Measurements from ENCODE around the gene NF1. TPM values are rescaled to one million over a fixed set of nuclear protein-coding genes. Genes with fewer than 3 reads are reported as not detected.

Gene NF1
- total RNA-seq, 1 donor from 2014 or later = 82.5 TPM

GRCh38 chr17:31366088-31366487 lies 271.3 kb downstream of the NF1 start:
- Mint-ChIP-seq H3K9me3 (ENCODE audit: low read depth) (no peaks in the 10 kb centered on the region), H3K4me1 (ENCODE audit: low read depth) (peaks cover 5% of the 10 kb centered on the region), H3K27ac (no peak overlapping the region), H3K27me3 (no peaks in the 10 kb centered on the region), H3K4me3 (ENCODE audit: low read depth) (no peak overlapping the region), H3K36me3 (ENCODE audit: insufficient read depth) (peaks cover 19% of the 10 kb centered on the region)
- no peak for DNase-seq (ENCODE audit: low spot score, unreplicated experiment)
- TF ChIP-seq, protein P1, sequence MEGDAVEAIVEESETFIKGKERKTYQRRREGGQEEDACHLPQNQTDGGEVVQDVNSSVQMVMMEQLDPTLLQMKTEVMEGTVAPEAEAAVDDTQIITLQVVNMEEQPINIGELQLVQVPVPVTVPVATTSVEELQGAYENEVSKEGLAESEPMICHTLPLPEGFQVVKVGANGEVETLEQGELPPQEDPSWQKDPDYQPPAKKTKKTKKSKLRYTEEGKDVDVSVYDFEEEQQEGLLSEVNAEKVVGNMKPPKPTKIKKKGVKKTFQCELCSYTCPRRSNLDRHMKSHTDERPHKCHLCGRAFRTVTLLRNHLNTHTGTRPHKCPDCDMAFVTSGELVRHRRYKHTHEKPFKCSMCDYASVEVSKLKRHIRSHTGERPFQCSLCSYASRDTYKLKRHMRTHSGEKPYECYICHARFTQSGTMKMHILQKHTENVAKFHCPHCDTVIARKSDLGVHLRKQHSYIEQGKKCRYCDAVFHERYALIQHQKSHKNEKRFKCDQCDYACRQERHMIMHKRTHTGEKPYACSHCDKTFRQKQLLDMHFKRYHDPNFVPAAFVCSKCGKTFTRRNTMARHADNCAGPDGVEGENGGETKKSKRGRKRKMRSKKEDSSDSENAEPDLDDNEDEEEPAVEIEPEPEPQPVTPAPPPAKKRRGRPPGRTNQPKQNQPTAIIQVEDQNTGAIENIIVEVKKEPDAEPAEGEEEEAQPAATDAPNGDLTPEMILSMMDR (IDR thresholded peaks at IDR 0.05; ENCODE audit: unreplicated experiment) = no peak

DNA sequence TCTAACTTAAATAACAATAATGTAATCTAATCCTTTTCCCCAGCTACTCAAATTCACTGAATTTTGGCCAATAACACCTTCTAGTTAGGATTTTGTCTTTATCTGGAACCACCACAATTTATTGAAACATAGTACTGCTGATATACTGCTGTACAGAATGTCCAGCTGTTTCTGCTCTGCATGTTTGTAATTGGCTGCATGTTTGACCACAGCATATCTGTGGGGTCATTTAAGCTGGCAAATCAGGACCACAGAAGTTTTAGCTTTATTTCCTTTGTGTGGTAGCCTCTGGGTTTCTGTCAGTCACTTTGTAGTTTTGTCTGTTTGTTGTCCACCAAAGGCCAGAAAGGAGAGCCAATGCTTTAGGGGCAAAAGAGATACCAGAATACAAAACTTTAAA lies 274.5 kb downstream of the NF1 start:
- Mint-ChIP-seq H3K36me3 (ENCODE audit: insufficient read depth) (peaks cover 12% of the 10 kb centered on the region), H3K27me3 (no peaks in the 10 kb centered on the region), H3K9me3 (ENCODE audit: low read depth) (no peaks in the 10 kb centered on the region), H3K27ac (no peak overlapping the region), H3K4me3 (ENCODE audit: low read depth) (no peak overlapping the region), H3K4me1 (ENCODE audit: low read depth) (no peaks in the 10 kb centered on the region)
- DNase-seq (ENCODE audit: low spot score, unreplicated experiment) = no peak
- TF ChIP-seq, protein P1 (IDR thresholded peaks at IDR 0.05; ENCODE audit: unreplicated experiment) = no peak

- no peaks in the 10 kb centered on the region for H3K9me3 Mint-ChIP-seq (ENCODE audit: low read depth)
- DNase-seq (ENCODE audit: low spot score, unreplicated experiment) = no peak
- TF ChIP-seq, protein P1 (IDR thresholded peaks at IDR 0.05; ENCODE audit: unreplicated experiment) = no peak
- H3K27me3 Mint-ChIP-seq = no peaks in the 10 kb centered on the region
- H3K4me1 Mint-ChIP-seq (ENCODE audit: low read depth) = no peaks in the 10 kb centered on the region
- H3K27ac Mint-ChIP-seq = no peak overlapping the region
- H3K36me3 Mint-ChIP-seq (ENCODE audit: insufficient read depth) = peaks cover 10% of the 10 kb centered on the region
- no peak overlapping the region for H3K4me3 Mint-ChIP-seq (ENCODE audit: low read depth)
Observed at GRCh38 chr17:31371511-31372097, 276.8 kb downstream of the NF1 start.

- Mint-ChIP-seq H3K9me3 (ENCODE audit: low read depth) (no peaks in the 10 kb centered on the region), H3K4me3 (ENCODE audit: low read depth) (no peak overlapping the region), H3K27me3 (no peaks in the 10 kb centered on the region), H3K4me1 (ENCODE audit: low read depth) (no peaks in the 10 kb centered on the region), H3K27ac (peak overlapping the region; percentile 62), H3K36me3 (ENCODE audit: insufficient read depth) (peaks cover 12% of the 10 kb centered on the region)
- TF ChIP-seq, protein P1 (IDR thresholded peaks at IDR 0.05; ENCODE audit: unreplicated experiment) = peak; percentile 57
- no peak for DNase-seq (ENCODE audit: low spot score, unreplicated experiment)
Observed at GRCh38 chr17:31373150-31374093, 278.6 kb downstream of the NF1 start.

DNA sequence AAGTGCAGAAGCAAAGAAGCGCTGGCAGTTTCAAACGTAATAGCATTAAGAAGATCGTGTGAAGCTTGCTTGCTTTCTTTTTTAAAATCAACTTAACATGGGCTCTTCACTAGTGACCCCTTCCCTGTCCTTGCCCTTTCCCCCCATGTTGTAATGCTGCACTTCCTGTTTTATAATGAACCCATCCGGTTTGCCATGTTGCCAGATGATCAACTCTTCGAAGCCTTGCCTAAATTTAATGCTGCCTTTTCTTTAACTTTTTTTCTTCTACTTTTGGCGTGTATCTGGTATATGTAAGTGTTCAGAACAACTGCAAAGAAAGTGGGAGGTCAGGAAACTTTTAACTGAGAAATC lies 279.3 kb downstream of the NF1 start:
- Mint-ChIP-seq H3K9me3 (ENCODE audit: low read depth) (no peaks in the 10 kb centered on the region), H3K4me1 (ENCODE audit: low read depth) (no peaks in the 10 kb centered on the region), H3K36me3 (ENCODE audit: insufficient read depth) (peaks cover 12% of the 10 kb centered on the region), H3K27me3 (no peaks in the 10 kb centered on the region), H3K4me3 (ENCODE audit: low read depth) (no peak overlapping the region), H3K27ac (peak overlapping the region; percentile 15)
- no peak for DNase-seq (ENCODE audit: low spot score, unreplicated experiment)
- TF ChIP-seq, protein P1 (IDR thresholded peaks at IDR 0.05; ENCODE audit: unreplicated experiment) = no peak

All from progenitor cell of endocrine pancreas (in vitro differentiated cells).